GM23248 (cell line): ENCODE data around the gene TNS3.

Experiments
- EZH2 ChIP-seq: fragments of 200-600 bp; sonication (generic); IDR thresholded peaks from 2 replicates; pipeline ENCODE4 v1.6.1; 2018; ENCODE audit warnings: antibody characterized with exemption, mild to moderate bottlenecking; ENCODE audit not compliant: insufficient read depth, poor library complexity, severe bottlenecking
- EZH2phosphoT487 ChIP-seq: fragments of 200-600 bp; sonication (generic); IDR thresholded peaks from 2 replicates; pipeline ENCODE4 v1.6.1; 2018; ENCODE audit warnings: antibody characterized with exemption, moderate library complexity, mild to moderate bottlenecking, low read depth; ENCODE audit not compliant: insufficient read depth

GRCh38 chr7:47543714-47544113, 38.2 kb downstream of the TNS3 start:
- TF ChIP-seq EZH2phosphoT487 = no peak
- no peak for TF ChIP-seq EZH2
